HepG2 (cell line): ENCODE results near the gene TRMT112. TPM values are rescaled to one million over a fixed set of nuclear protein-coding genes. Genes with fewer than 3 reads are reported as not detected.

Source experiments
- ATM ChIP-seq: fragments of 450-650 bp; IDR thresholded peaks from 2 replicates; pipeline ENCODE4 v1.7.1; 2017; ENCODE audit warnings: mild to moderate bottlenecking, borderline replicate concordance
- NCOA2 ChIP-seq: sonication (generic); formaldehyde crosslinking; IDR thresholded peaks from 2 replicates; pipeline ENCODE4 v1.8.0; 2022; ENCODE audit warnings: inconsistent platforms
- RFXAP ChIP-seq: sonication (generic); formaldehyde crosslinking; IDR thresholded peaks from 2 replicates; pipeline ENCODE4 v1.4.0; 2020; ENCODE audit warnings: missing genetic modification reagents, borderline replicate concordance
- SCMH1 ChIP-seq: sonication (generic); formaldehyde crosslinking; IDR thresholded peaks from 2 replicates; pipeline ENCODE4 v1.9.0; 2021; ENCODE audit warnings: missing genetic modification reagents, mild to moderate bottlenecking, borderline replicate concordance
- SMAD9 ChIP-seq: sonication (generic); formaldehyde crosslinking; IDR thresholded peaks from 2 replicates; pipeline ENCODE4 v1.5.1; 2020; ENCODE audit warnings: mild to moderate bottlenecking, missing genetic modification reagents
- ZFP36L1 ChIP-seq: sonication (generic); formaldehyde crosslinking; IDR thresholded peaks from 2 replicates; pipeline ENCODE4 v1.8.0; 2022; ENCODE audit warnings: mild to moderate bottlenecking, missing genetic modification reagents, moderate library complexity
- polyA plus RNA-seq, 8 experiments: library from polyadenylated mRNA; depleted of rRNA in 3 of 8; stranded (reverse) in 7 of 8; unstranded in 1 of 8; fragments of >200 nt; fragmentation: Illumina TruSeq in 4 of 8; extraction: Trizol in 4 of 8; gene quantifications; 2 replicates each; pipeline versions ENCODE4 v1.2.1 to v1.2.3, GENCODE V29; 2011 to 2016; ENCODE audit warnings: low read depth in 4 of 8, missing spikeins in 1 of 8, mixed read lengths in 1 of 8; ENCODE audit not compliant: insufficient read depth in 1 of 8
- total RNA-seq, 5 experiments: library from RNA; depleted of rRNA; stranded (reverse); fragments of >200 nt; fragmentation: Illumina TruSeq; extraction: Trizol; gene quantifications; 2 replicates each; pipeline ENCODE4 v1.2.3, GENCODE V29; 2016; ENCODE audit warnings: low read depth in 1 of 5
- TF ChIP-seq, protein P1 (sequence below), 2 experiments: sonication (generic) in 1 of 2; formaldehyde crosslinking in 1 of 2; IDR thresholded peaks; 2 replicates each; pipeline versions ENCODE4 v1.4.0 to v1.6.1; 2016 to 2020; ENCODE audit warnings: borderline replicate concordance in 1 of 2, low read depth in 1 of 2, mild to moderate bottlenecking in 1 of 2, missing genetic modification reagents in 1 of 2
- TF ChIP-seq, protein P2 (sequence below): sonication (generic); formaldehyde crosslinking; IDR thresholded peaks from 2 replicates; pipeline ENCODE4 v1.8.1; 2022; ENCODE audit warnings: mild to moderate bottlenecking, missing genetic modification reagents
- TF ChIP-seq, protein P3 (sequence below): sonication (generic); formaldehyde crosslinking; IDR thresholded peaks from 2 replicates; pipeline ENCODE4 v1.9.0; 2021; ENCODE audit warnings: mild to moderate bottlenecking, missing genetic modification reagents
- TF ChIP-seq, protein P4 (sequence below): IDR thresholded peaks from 2 replicates; pipeline ENCODE4 v1.6.1; 2016; ENCODE audit warnings: missing genetic modification reagents, missing compliant biosample characterization
- TF ChIP-seq, protein P5 (sequence below): IDR thresholded peaks from 2 replicates; pipeline ENCODE4 v1.6.1; 2016; ENCODE audit warnings: missing compliant biosample characterization, missing genetic modification reagents, borderline replicate concordance
- TF ChIP-seq, protein P6 (sequence below): sonication (generic); formaldehyde crosslinking; IDR thresholded peaks from 2 replicates; pipeline ENCODE4 v1.8.0; 2023; ENCODE audit warnings: mild to moderate bottlenecking, missing genetic modification reagents

TRMT112 gene
- total and polyA plus RNA-seq, 2 of the 13 experiments (the other 11 are each of a cell fraction or from before 2014, with no cell fraction given), result 186 to 409 TPM

DNA sequence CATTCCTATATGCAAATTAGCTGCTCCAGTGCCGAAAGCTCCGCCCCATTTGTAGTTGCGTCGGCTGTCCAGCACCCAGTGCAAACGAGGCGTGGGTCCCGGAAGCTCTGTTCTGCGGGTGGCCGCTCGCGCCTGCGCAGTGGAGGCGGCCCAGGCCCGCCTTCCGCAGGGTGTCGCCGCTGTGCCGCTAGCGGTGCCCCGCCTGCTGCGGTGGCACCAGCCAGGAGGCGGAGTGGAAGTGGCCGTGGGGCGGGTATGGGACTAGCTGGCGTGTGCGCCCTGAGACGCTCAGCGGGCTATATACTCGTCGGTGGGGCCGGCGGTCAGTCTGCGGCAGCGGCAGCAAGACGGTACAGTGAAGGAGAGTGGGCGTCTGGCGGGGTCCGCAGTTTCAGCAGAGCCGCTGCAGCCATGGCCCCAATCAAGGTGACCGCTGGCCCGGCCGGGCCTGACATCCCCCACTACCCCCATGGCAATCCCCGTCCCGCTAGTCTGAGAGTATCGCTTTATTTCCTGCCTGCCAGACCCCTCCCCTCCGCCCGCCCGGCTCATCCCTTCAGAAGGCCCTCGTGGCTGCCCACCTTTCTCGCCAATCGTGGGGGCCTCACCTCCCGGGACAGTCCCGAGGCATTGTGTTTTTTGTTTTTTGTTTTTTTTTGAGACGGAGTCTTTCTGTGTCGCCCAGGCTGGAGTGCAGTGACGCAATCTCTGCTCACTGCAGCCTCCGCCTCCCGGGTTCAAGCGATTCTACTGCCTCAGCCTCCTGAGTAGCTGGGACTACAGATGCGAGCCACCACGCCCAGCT is 804 bp upstream of the TRMT112 start, which contains the start of gene PRDX5 (continued):
- TF ChIP-seq, protein P1, sequence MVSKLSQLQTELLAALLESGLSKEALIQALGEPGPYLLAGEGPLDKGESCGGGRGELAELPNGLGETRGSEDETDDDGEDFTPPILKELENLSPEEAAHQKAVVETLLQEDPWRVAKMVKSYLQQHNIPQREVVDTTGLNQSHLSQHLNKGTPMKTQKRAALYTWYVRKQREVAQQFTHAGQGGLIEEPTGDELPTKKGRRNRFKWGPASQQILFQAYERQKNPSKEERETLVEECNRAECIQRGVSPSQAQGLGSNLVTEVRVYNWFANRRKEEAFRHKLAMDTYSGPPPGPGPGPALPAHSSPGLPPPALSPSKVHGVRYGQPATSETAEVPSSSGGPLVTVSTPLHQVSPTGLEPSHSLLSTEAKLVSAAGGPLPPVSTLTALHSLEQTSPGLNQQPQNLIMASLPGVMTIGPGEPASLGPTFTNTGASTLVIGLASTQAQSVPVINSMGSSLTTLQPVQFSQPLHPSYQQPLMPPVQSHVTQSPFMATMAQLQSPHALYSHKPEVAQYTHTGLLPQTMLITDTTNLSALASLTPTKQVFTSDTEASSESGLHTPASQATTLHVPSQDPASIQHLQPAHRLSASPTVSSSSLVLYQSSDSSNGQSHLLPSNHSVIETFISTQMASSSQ (IDR thresholded peaks at IDR 0.05; ENCODE audit: low read depth), result no peak
- TF ChIP-seq, protein P1 (CRISPR knock-in tag; IDR thresholded peaks at IDR 0.05; ENCODE audit: borderline replicate concordance), result no peak; the same call in 1 of the 2 replicates
- no peak for TF ChIP-seq ATM
- TF ChIP-seq, protein P2, sequence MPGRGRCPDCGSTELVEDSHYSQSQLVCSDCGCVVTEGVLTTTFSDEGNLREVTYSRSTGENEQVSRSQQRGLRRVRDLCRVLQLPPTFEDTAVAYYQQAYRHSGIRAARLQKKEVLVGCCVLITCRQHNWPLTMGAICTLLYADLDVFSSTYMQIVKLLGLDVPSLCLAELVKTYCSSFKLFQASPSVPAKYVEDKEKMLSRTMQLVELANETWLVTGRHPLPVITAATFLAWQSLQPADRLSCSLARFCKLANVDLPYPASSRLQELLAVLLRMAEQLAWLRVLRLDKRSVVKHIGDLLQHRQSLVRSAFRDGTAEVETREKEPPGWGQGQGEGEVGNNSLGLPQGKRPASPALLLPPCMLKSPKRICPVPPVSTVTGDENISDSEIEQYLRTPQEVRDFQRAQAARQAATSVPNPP, result no peak
- TF ChIP-seq RFXAP (CRISPR knock-in tag), result no peak
- TF ChIP-seq, protein P3, sequence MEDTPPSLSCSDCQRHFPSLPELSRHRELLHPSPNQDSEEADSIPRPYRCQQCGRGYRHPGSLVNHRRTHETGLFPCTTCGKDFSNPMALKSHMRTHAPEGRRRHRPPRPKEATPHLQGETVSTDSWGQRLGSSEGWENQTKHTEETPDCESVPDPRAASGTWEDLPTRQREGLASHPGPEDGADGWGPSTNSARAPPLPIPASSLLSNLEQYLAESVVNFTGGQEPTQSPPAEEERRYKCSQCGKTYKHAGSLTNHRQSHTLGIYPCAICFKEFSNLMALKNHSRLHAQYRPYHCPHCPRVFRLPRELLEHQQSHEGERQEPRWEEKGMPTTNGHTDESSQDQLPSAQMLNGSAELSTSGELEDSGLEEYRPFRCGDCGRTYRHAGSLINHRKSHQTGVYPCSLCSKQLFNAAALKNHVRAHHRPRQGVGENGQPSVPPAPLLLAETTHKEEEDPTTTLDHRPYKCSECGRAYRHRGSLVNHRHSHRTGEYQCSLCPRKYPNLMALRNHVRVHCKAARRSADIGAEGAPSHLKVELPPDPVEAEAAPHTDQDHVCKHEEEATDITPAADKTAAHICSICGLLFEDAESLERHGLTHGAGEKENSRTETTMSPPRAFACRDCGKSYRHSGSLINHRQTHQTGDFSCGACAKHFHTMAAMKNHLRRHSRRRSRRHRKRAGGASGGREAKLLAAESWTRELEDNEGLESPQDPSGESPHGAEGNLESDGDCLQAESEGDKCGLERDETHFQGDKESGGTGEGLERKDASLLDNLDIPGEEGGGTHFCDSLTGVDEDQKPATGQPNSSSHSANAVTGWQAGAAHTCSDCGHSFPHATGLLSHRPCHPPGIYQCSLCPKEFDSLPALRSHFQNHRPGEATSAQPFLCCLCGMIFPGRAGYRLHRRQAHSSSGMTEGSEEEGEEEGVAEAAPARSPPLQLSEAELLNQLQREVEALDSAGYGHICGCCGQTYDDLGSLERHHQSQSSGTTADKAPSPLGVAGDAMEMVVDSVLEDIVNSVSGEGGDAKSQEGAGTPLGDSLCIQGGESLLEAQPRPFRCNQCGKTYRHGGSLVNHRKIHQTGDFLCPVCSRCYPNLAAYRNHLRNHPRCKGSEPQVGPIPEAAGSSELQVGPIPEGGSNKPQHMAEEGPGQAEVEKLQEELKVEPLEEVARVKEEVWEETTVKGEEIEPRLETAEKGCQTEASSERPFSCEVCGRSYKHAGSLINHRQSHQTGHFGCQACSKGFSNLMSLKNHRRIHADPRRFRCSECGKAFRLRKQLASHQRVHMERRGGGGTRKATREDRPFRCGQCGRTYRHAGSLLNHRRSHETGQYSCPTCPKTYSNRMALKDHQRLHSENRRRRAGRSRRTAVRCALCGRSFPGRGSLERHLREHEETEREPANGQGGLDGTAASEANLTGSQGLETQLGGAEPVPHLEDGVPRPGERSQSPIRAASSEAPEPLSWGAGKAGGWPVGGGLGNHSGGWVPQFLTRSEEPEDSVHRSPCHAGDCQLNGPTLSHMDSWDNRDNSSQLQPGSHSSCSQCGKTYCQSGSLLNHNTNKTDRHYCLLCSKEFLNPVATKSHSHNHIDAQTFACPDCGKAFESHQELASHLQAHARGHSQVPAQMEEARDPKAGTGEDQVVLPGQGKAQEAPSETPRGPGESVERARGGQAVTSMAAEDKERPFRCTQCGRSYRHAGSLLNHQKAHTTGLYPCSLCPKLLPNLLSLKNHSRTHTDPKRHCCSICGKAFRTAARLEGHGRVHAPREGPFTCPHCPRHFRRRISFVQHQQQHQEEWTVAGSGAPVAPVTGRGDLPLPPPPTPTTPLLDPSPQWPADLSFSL (CRISPR knock-in tag), result no peak
- no peak for TF ChIP-seq SMAD9 (CRISPR knock-in tag)
- TF ChIP-seq, protein P4, sequence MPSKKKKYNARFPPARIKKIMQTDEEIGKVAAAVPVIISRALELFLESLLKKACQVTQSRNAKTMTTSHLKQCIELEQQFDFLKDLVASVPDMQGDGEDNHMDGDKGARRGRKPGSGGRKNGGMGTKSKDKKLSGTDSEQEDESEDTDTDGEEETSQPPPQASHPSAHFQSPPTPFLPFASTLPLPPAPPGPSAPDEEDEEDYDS (CRISPR knock-in tag), result peak; percentile 51
- no peak for TF ChIP-seq NCOA2
- no peak for TF ChIP-seq SCMH1 (CRISPR knock-in tag)
- TF ChIP-seq, protein P5, sequence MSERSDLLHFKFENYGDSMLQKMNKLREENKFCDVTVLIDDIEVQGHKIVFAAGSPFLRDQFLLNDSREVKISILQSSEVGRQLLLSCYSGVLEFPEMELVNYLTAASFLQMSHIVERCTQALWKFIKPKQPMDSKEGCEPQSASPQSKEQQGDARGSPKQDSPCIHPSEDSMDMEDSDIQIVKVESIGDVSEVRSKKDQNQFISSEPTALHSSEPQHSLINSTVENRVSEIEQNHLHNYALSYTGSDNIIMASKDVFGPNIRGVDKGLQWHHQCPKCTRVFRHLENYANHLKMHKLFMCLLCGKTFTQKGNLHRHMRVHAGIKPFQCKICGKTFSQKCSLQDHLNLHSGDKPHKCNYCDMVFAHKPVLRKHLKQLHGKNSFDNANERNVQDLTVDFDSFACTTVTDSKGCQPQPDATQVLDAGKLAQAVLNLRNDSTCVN (CRISPR knock-in tag), result peak; percentile 56; the same call in 1 of the 2 replicates
- no peak for TF ChIP-seq ZFP36L1
- TF ChIP-seq, protein P6, sequence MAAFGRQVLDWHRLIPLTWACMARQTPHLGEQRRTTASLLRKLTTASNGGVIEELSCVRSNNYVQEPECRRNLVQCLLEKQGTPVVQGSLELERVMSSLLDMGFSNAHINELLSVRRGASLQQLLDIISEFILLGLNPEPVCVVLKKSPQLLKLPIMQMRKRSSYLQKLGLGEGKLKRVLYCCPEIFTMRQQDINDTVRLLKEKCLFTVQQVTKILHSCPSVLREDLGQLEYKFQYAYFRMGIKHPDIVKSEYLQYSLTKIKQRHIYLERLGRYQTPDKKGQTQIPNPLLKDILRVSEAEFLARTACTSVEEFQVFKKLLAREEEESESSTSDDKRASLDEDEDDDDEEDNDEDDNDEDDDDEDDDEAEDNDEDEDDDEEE, result no peak
